Bronchial epithelial cell (primary cell): ENCODE measurements around the gene S1PR2. TPM values are rescaled to one million over a fixed set of nuclear protein-coding genes. Genes with fewer than 3 reads are reported as not detected.

Experiments used
- DNase-seq: peaks from one replicate; pipeline ENCODE4 v3.0.0-alpha.2; 2010; ENCODE audit warnings: low read depth
- FAIRE-seq: peaks from 2 replicates; lab custom pipeline; 2011; peaks lifted over from hg19 to GRCh38; lab: Jason Lieb, UNC
- H3K27me3 ChIP-seq: 2 replicates; pipeline ENCODE4 v1.5.1; 2011; ENCODE audit warnings: low read length; ENCODE audit not compliant: control insufficient read depth, insufficient read depth
- H3K36me3 ChIP-seq: 2 replicates; pipeline ENCODE4 v1.5.1; 2011; ENCODE audit warnings: low read length; ENCODE audit not compliant: control insufficient read depth, insufficient read depth
- H3K4me3 ChIP-seq: 2 replicates; pipeline ENCODE4 v1.5.1; 2011; ENCODE audit warnings: mild to moderate bottlenecking, low read depth, low read length, control low read depth
- CTCF ChIP-seq: IDR thresholded peaks from 2 replicates; pipeline ENCODE4 v1.5.1; 2011; ENCODE audit warnings: mild to moderate bottlenecking, moderate library complexity, low read length, control low read depth, inconsistent platforms; ENCODE audit not compliant: insufficient read depth, severe bottlenecking
- total RNA-seq: library from RNA; depleted of rRNA; stranded (reverse); fragments of >200 nt; gene quantifications from 2 replicates; pipeline ENCODE4 v1.2.1, GENCODE V29; 2014

Gene S1PR2
- total RNA-seq, 1 donor from 2014 or later: 1.3 TPM

DNA sequence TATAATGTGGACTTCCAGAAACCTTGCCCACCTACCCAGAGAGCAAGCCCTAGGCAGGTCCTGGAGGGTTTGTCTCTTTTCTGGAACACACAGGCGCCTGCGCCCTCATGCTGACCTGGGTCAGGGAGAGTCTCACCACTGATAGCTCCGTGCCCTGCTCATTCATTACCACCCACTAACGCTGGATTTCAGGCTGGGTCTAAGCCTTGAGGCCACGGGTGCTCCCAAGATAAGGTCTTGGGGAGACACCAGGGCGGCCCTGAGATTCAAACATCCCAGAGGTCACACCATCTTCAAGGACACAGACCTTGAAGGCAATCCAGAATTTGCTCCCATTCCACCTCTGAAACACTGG is 5.1 kb downstream of the S1PR2 start:
- no peak for DNase-seq
- FAIRE-seq: no peak

GRCh38 chr19:10224337-10224736 is 6.8 kb downstream of the S1PR2 start:
- FAIRE-seq (no peak), DNase-seq (no peak)
- Histone ChIP-seq H3K27me3 (no peaks in the 10 kb centered on the region), H3K36me3 (peaks cover 4% of the 10 kb centered on the region), H3K4me3 (no peak overlapping the region)
- no peak for TF ChIP-seq CTCF

More for the DNA sequence above, 5.1 kb downstream of the S1PR2 start:
- H3K4me3 ChIP-seq: no peak overlapping the region
- H3K36me3 ChIP-seq: peaks cover 4% of the 10 kb centered on the region
- H3K27me3 ChIP-seq: no peaks in the 10 kb centered on the region
- no peak for TF ChIP-seq CTCF

- FAIRE-seq (no peak), DNase-seq (no peak)
- Histone ChIP-seq H3K36me3 (peaks cover 4% of the 10 kb centered on the region), H3K27me3 (no peaks in the 10 kb centered on the region), H3K4me3 (no peak overlapping the region)
- TF ChIP-seq CTCF: no peak
Observed at GRCh38 chr19:10223488-10224213, 7.5 kb downstream of the S1PR2 start.

DNA sequence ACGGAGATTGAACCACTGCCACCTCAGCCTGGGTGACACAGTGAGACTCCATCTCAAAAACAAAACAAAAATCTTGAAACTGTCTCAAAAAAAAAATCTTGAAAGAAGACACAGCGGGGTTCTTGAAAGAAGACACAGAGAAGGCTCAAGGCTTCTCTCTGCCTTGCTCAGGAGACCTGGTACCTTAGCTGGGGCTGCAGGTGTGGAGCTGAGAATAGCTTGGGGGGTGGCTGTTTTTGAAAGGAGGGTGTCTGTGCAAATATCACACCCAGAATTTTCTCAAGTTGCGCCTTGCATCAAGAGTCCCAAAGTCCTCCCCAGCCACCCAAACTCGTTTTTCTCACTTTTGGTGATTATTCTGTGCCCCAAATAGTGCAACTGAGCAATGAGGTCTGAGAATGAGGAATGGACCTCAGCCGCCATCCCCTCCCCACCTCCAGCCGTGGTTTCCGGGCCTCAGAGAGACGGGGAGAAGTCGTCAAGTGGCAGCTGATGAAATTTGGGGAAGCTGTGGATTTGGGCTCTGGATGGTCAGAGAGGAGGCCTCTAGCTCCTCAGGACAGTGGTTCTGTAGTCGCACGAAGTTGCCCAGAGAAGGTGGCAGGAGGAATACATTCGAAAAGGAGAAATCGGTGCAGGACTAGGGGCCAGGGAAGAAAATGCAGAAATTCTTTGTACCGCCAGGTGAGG is 8.8 kb downstream of the S1PR2 start:
- no peak overlapping the region for H3K4me3 ChIP-seq
- FAIRE-seq (no peak), DNase-seq (no peak)
- H3K36me3 ChIP-seq: peaks cover 4% of the 10 kb centered on the region
- no peak for TF ChIP-seq CTCF
- no peaks in the 10 kb centered on the region for H3K27me3 ChIP-seq

- no peak for DNase-seq
- Histone ChIP-seq H3K27me3 (no peaks in the 10 kb centered on the region), H3K36me3 (peaks cover 4% of the 10 kb centered on the region), H3K4me3 (no peak overlapping the region)
- peak; percentile 23 for FAIRE-seq
- TF ChIP-seq CTCF: no peak
Observed at GRCh38 chr19:10220695-10221094, 10.4 kb downstream of the S1PR2 start.

GRCh38 chr19:10219678-10220077 is 11.5 kb downstream of the S1PR2 start:
- FAIRE-seq: no peak
- DNase-seq: peak; percentile 37
- peaks cover 4% of the 10 kb centered on the region for H3K36me3 ChIP-seq

More at GRCh38 chr19:10219678-10220077, 11.5 kb downstream of the S1PR2 start:
- peak; percentile 53 for TF ChIP-seq CTCF
- Histone ChIP-seq H3K27me3 (no peaks in the 10 kb centered on the region), H3K4me3 (no peak overlapping the region)
